ENCODE measurements around the gene PUM1.

The PUM1 gene

DNA sequence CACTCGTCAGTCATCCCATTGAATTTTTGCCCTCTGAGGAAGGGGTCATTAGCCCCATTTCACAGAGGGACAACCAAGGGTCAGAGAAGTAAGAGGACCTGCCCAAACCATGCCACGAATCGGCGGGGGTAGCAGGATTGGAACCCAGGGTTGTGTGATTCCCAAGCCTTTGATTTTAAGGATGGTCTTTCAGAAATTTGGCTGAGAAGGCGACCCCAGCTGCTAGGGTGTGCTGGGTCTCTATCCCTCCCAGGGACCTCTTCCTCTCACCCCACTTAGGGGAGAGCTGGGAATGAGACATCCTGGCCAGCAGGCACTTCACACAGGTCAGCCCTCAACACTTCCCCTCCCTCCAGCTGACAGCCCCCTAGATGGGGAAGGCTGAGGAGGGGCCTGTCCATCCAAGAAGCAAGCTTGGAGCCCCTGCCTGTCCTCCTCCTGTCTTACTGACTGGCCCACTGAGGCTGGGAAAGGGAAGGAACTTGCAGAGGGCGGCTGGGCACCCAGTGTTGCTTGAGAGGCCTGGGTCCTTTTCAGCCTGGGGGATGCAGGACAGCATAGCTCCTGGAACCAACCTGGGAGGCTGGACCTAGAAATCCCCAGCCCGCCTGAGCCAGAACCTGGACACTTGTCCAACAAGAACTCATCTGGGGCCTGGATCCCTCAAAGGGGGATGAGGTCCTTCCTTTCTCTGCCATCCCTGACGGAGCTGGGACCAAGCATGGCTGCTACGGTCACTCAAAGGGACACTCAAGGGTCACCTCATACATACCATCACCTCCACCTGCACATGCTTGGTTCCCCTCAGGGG lies 158.7 kb downstream of the PUM1 start:
- no peak for DNase-seq (ENCODE audit: low read depth)

- no peak for DNase-seq (ENCODE audit: low read depth)
Measured at GRCh38 chr1:30905916-30906620, 159.4 kb downstream of the PUM1 start.

GRCh38 chr1:30905403-30905802 lies 160.1 kb downstream of the PUM1 start:
- no peak for DNase-seq (ENCODE audit: low read depth)

- DNase-seq (ENCODE audit: low read depth): no peak
Measured at GRCh38 chr1:30904962-30905335, 160.6 kb downstream of the PUM1 start.

DNA sequence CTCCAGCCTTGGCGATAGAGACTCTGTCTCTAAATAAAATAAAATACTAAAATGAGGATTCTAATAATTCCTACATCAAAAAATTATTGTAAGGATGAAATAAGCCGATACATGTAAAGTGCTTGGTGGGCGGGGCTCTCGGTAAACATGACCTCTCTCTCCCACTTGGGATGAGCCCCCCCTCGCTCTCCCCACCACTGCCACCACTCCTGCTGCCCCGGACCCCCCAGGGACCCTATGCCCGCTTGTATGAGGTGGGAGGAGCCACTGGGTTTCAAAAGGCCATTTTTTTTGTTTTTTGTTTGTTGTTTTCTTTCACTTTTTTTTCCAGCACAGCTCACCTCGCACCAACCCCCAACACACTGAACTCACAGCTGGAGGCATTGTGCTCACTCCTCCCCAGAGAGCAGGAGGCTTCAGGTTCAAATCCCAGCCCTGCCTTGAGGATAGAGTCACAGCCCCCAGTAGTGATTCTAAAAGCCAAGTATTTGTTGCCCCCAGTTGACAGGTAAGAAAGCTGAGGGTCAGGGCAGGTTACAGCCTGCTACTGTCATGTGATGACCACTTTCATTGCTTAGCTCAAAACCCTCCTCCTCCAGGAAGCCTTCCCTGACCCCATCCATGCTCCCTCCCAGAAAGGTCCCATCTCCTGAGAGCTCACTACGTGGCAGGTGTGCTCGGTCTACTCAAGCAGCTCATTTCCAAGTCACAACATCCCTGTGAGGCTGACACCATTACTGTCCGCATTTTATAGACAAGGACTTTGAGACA lies 161.1 kb downstream of the PUM1 start:
- DNase-seq (ENCODE audit: low read depth): no peak

- no peak for DNase-seq (ENCODE audit: low read depth)
Measured at GRCh38 chr1:30903343-30904034, 162.0 kb downstream of the PUM1 start.

- DNase-seq (ENCODE audit: low read depth): no peak
Measured at GRCh38 chr1:30902593-30903290, 162.8 kb downstream of the PUM1 start.

DNA sequence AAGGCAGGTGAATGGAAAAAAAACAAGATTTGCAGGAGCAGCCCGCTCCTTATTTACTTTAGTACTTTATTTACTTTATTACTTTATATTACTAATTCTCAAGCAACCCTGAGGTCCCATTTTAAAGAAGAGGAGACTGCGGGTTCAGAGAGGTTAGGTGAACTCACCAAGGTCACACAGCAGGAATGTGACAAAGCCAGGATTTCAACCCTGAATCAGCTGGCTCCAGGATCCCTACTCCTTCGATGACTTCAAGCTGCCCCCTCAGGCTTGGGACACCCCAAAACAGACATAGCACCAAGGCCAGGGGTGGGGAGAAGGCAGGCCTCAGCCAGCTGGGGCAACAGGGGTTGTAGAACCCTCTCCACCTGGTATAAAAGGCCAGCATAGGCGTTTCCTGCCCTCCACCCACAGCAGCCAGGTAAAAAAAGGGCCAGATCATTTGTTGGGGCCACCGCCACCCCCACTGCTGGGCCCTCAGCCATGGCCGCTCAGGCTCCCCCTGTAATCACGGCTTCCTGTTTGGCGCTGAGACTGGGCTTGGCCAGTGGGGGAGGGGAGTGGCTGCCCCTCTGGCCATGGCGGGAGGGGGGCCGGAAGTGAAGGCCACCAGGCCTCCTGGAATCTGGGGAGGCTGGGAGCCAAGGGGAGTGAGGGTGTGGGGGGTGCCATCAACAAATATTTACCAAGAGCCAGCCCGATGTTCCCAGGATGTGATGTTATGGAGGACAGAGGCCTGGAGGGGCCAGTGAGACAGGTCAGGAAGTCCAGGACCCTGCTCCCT lies 163.5 kb downstream of the PUM1 start:
- DNase-seq (ENCODE audit: low read depth): no peak

GRCh38 chr1:30900931-30901560 lies 164.5 kb downstream of the PUM1 start:
- DNase-seq (ENCODE audit: low read depth): no peak

DNA sequence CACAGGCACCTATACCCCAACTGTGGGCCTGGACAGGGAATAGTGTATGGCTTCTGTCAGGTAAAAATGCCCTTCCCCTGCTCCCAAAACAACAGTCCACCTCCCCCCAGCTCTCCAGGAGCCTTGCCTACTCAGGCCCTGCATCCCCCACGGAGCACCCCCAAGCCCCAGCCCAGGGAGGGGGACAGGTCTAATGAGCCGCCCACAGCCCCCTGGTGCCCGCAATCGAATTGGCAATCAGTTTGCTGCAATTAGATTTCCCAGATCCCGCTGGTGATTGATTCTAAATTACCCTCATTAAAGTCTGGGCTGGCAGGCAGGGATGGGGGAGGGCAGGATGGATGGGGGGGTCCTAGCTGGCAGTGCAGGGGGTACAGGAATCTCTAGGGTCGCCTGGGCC lies 165.0 kb downstream of the PUM1 start:
- no peak for DNase-seq (ENCODE audit: low read depth)

GRCh38 chr1:30899577-30900389 lies 165.7 kb downstream of the PUM1 start:
- DNase-seq (ENCODE audit: low read depth): no peak

GRCh38 chr1:30898031-30898815 lies 167.3 kb downstream of the PUM1 start:
- DNase-seq (ENCODE audit: low read depth): no peak

DNA sequence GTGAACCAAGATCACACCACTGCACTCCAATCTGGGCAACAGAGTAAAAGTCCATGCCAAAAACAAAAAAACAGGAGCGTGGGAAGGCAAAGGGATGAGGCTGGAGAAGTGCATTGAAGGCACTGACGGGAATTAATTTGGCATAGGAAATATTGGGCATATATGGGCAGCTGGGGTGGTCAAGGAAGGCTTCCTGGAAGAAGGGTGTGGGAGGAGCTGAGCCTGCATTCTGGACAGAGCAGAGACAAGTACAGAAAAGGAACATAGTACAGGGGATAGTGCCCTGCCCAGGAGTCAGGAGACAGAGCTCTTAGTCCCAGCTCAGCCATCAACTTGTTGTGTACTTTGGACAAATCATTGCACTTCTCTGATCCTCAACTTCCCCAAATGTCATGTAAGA lies 168.6 kb downstream of the PUM1 start:
- DNase-seq (ENCODE audit: low read depth): no peak

- no peak for DNase-seq (ENCODE audit: low read depth)
Measured at GRCh38 chr1:30895944-30896660, 169.4 kb downstream of the PUM1 start.

GRCh38 chr1:30895382-30895943 lies 170.1 kb downstream of the PUM1 start:
- DNase-seq (ENCODE audit: low read depth): no peak

- no peak for DNase-seq (ENCODE audit: low read depth)
Measured at GRCh38 chr1:30894508-30894973, 171.0 kb downstream of the PUM1 start.

- DNase-seq (ENCODE audit: low read depth): no peak
Measured at GRCh38 chr1:30893776-30894507, 171.6 kb downstream of the PUM1 start.
